Stimulated activated memory B cell treated with anti-CD40 and anti-IgM and Interleukin-4, amounts not matched to agents 10 μg/mL and 1 μg/mL and 100 μg/mL, for 72 hours (primary cell): Measurements from ENCODE around the gene MYLK3.
A peak's percentile ranks its signal among the peaks of the same experiment; 100 is the strongest.

Source experiments
- ATAC-seq: fragments of 150-1000 bp; cut with Tn5 transposase; 2 replicates; pipeline ENCODE4 v1.10.0; 2021
- H3K27ac Mint-ChIP-seq: one replicate; pipeline ENCODE4 v1.8.0; 2022; ENCODE audit warnings: mild to moderate bottlenecking, mixed read lengths
- H3K27me3 Mint-ChIP-seq: one replicate; pipeline ENCODE4 v1.8.0; 2022; ENCODE audit warnings: mixed read lengths
- H3K36me3 Mint-ChIP-seq: one replicate; pipeline ENCODE4 v1.8.0; 2022; ENCODE audit warnings: mixed read lengths
- H3K4me1 Mint-ChIP-seq: one replicate; pipeline ENCODE4 v1.8.0; 2022; ENCODE audit warnings: mixed read lengths
- H3K4me3 Mint-ChIP-seq: one replicate; pipeline ENCODE4 v1.8.0; 2022; ENCODE audit warnings: mild to moderate bottlenecking, moderate library complexity, mixed read lengths
- H3K9me3 Mint-ChIP-seq: one replicate; pipeline ENCODE4 v1.8.0; 2022; ENCODE audit warnings: mixed read lengths

Gene MYLK3

DNA sequence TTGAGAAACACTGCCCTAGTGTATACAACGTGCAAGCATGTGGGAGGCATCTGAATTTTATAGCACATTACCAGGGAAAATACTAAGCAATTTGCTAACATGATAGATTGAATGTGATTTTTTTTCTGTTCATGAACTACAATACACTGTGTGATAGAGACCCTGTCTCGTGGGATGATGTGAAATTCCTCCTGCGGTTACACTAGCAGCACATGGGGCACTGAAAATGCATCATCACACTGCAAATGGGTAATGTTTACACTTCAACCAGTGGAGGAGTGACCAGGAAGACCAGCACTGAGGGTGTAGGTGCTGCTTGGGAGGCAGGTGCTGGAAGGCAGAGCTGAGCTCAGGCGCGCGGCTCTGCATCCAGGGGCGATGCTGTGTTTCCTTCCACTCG is 29.9 kb downstream of the MYLK3 start:
- no peaks in the 10 kb centered on the region for H3K36me3 Mint-ChIP-seq
- no peak overlapping the region for H3K4me3 Mint-ChIP-seq
- peaks cover 7% of the 10 kb centered on the region for H3K4me1 Mint-ChIP-seq
- H3K27ac Mint-ChIP-seq: no peak overlapping the region
- H3K9me3 Mint-ChIP-seq: peaks cover 3% of the 10 kb centered on the region
- no peaks in the 10 kb centered on the region for H3K27me3 Mint-ChIP-seq
- ATAC-seq: no peak

DNA sequence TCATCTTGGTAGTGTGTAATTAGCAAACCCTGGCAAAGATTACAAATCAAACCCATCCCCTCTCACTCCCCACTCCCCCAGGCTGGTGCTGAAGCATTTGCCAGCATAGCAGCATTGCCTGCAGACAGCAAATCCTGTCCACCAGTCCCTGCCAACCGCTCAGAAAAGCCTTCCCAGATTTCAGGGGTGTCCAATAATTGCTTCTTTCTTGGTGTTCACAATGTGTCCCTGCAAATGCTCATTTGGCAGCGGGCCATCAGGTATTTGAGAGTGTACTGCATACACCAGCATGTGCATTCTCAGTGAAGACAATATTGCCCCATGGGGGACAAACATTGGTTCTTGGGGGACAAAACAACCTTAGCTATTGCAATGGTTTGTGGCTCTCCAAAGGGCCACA is 30.5 kb downstream of the MYLK3 start:
- Mint-ChIP-seq H3K27me3 (no peaks in the 10 kb centered on the region), H3K27ac (no peak overlapping the region), H3K9me3 (no peaks in the 10 kb centered on the region), H3K36me3 (no peaks in the 10 kb centered on the region), H3K4me3 (no peak overlapping the region), H3K4me1 (peaks cover 12% of the 10 kb centered on the region)
- ATAC-seq: no peak

DNA sequence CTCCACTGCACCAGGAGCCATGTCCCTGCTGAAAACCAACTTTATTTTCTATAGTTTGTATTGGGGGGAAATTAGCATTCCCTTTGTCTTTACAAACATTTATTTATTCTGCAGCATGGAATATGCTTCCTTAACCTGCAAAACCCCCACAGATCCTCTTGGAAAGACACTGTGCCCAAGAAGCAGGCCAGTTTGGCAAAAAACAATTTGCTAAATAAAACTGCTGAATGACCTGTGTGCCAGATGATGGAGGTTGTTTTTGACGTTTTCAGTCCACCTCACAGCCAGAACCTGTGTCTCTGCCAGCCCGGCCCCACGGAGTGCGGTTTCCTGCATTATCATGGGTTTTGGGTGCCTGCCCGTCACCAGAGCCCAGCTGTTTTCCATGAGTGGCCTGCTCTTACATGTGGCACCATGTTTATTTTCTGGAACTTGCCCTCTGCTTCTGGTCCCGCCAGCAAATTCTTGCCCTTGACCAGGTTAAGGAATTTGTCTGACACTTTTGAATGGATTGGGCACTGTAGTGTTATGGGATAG is 32.3 kb downstream of the MYLK3 start:
- Mint-ChIP-seq H3K36me3 (no peaks in the 10 kb centered on the region), H3K9me3 (no peaks in the 10 kb centered on the region), H3K4me1 (peaks cover 26% of the 10 kb centered on the region), H3K27me3 (no peaks in the 10 kb centered on the region), H3K27ac (no peak overlapping the region), H3K4me3 (no peak overlapping the region)
- ATAC-seq: no peak

DNA sequence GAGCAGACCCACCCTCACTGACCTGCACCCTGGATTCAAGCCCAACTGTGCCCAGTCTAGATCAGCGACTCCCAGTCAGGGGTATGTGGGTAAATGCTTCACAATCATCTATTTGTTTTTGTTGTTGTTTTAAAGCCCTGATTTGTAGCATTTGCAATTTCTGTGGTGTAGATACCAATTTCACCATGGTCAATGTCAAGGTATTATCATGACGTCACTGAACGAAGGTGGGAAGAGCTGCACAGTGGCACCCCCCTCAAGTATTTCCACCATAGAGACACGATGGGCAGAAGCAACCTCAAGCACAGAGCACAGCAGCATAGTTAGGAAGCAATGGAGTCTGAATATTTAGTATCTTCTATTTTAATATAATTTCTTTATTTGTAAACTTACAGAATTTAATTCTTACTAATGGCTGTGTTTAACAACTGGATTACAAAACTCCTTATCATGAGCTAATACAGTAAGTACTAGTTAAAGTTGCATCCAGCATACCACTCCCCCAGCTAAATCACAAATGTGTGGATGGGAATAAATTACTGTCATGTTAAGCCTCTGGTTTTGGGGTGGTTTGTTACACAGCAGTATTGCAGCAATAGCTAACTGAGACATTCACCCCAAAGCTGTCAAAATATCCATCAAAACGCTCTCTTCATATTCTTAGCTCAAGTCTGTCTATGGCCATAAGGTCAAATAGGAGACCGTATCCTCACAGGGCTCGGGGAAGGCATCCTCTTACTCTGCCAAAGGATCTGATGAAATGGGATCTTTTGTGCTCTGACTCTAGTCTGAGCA is 33.1 kb downstream of the MYLK3 start:
- Mint-ChIP-seq H3K36me3 (no peaks in the 10 kb centered on the region), H3K27me3 (no peaks in the 10 kb centered on the region), H3K4me3 (no peak overlapping the region), H3K27ac (no peak overlapping the region), H3K9me3 (no peaks in the 10 kb centered on the region), H3K4me1 (peaks cover 26% of the 10 kb centered on the region)
- ATAC-seq: no peak

DNA sequence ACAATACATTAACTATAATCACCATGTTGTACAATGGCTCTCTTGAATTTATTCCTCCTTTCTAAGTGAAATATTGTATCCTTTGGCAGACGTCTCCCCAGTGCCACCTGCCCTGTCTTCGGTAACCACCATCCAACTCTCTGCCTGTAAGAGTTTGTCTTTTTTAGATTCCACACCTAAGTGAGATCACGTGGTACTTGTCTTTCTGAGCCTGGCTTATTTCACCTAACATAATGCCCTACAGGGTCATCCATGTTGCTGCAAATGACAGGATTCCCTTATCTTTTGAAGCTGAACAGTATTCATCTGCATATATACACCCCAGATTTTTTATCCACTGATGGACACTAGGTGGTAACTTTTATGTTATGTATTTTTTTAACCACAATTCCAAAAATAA is 34.5 kb downstream of the MYLK3 start:
- Mint-ChIP-seq H3K27ac (no peak overlapping the region), H3K4me1 (peaks cover 26% of the 10 kb centered on the region), H3K27me3 (no peaks in the 10 kb centered on the region), H3K4me3 (no peak overlapping the region), H3K9me3 (no peaks in the 10 kb centered on the region), H3K36me3 (no peaks in the 10 kb centered on the region)
- ATAC-seq: no peak

DNA sequence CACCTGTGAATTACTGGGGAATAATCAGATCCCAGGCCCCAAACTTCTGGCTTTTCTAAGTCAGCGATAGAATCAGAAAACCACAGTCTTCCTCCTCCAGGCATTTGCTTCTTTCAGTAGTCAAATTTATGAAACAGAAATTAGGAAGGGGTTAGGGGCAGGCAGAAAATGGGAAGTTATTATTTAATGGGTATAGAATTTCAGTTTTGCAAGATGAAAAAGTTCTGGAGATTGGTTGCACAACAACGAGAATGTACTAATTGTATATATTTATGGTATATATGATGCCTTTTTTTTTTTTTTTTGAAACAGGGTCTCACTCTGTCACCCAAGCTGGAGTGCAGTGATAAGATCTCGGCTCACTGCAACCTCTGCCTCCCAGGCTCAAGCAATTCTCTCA is 35.2 kb downstream of the MYLK3 start:
- Mint-ChIP-seq H3K27ac (peak overlapping the region; percentile 14), H3K9me3 (no peaks in the 10 kb centered on the region), H3K4me3 (no peak overlapping the region), H3K4me1 (peaks cover 26% of the 10 kb centered on the region), H3K27me3 (no peaks in the 10 kb centered on the region), H3K36me3 (no peaks in the 10 kb centered on the region)
- no peak for ATAC-seq

DNA sequence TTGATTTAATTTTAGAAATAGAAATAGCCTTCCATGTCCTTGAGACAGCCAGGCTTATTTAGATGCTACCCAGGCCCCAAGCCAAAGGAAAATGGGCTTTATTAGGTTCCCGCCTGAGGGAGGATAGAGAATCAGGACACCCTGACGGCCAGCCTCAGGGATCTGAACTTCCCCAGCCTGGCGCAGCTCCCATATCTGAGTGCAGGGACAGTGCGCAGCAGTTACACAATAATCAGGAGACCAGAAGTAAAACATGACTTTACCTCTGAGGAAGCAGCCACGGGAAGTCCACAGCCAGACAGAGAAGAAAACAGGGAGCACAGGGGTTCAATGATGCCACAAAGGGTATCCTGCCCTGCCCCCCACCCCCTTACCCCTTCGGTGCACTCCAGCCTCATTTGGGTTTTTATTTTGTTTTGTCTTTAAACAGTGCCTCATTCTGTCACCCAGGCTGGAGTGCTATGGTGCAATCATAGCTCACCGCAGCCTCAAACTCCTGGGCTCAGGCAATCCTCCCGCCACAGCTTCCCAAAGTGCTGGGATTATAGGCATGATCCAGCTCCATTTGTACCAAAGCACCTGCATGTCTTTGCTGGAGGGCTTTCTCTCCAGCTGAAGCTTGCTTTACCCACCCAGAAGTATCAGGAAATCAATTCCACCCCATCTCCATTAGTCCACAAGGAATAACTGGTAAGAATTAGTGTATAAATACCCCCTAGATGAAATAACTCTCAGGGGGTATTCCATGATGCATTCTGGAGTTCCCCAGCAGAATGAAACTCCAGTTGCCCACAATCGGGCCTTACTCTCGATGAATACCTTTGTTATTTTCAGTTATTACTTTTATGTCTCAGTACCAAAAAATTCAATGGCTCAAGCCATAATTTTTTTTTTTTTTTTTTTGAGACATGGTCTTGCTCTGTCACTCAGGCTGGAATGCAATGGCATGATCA is 36.8 kb downstream of the MYLK3 start:
- no peak for ATAC-seq
- Mint-ChIP-seq H3K4me1 (peaks cover 26% of the 10 kb centered on the region), H3K9me3 (no peaks in the 10 kb centered on the region), H3K36me3 (no peaks in the 10 kb centered on the region), H3K4me3 (no peak overlapping the region), H3K27me3 (no peaks in the 10 kb centered on the region), H3K27ac (no peak overlapping the region)

DNA sequence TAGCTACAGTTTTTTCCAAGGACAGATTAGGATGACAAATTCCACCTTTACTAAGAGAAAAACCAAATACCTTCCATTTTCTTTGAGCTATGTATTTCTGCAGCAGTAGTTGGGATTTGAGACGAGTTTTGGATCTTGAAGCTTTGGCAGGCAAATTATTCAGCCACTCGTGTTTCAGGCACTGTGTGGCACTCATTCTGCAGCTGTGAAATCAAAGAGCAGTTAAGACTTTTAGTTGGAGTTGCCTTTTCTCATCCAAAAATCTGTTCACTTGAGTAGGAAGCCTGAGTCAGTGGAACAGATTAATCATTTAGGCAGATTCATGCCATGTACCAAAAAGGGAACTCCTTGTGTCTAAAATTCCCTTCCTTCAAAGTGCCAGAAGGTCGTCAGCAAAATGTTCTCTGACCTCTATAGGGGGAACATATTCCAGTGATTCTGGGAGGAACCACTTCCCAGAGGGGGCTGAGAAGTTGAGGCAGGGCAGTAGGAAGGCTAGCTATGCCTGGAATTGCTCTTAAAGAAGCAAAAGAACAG is 38.6 kb downstream of the MYLK3 start:
- Mint-ChIP-seq H3K27ac (no peak overlapping the region), H3K27me3 (no peaks in the 10 kb centered on the region), H3K4me1 (peaks cover 26% of the 10 kb centered on the region), H3K4me3 (no peak overlapping the region), H3K36me3 (no peaks in the 10 kb centered on the region), H3K9me3 (no peaks in the 10 kb centered on the region)
- no peak for ATAC-seq

DNA sequence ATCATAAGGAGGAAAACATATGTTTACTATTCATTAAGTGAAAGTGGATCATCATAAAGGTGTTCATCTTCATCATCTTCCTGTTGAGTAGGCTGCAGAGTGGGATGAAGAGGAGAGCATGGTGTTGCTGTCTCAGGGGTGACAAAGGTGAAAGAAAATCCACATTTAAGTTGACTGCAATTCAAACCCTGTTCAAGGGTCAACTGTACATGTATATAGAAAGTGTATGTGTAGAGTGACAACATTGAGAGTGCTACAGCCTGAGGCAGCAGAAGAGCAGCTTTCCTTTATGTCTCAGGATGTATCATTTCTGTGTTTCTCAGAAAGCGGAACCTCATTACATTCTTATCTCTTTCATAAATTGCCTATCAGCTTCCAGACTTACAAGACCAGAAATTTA is 41.5 kb downstream of the MYLK3 start:
- Mint-ChIP-seq H3K4me3 (no peak overlapping the region), H3K9me3 (no peaks in the 10 kb centered on the region), H3K27ac (no peak overlapping the region), H3K27me3 (no peaks in the 10 kb centered on the region), H3K4me1 (peaks cover 5% of the 10 kb centered on the region), H3K36me3 (peaks cover 6% of the 10 kb centered on the region)
- no peak for ATAC-seq

DNA sequence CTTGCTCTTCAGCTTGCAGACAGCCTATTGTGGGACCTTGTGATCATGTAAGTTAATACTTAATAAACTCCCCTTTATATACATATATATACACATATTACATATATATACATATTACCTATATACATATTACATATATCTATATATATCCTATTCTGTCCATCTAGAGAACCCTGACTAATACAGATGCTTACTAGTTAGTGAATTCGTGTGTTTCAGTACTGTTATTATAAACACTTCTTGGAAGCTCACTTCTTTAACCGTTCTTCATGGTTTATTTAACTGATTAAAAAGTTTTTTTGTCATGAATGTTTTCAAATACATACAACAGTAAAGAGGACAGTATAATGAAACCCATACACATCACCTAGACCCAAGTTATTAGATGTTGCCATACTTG is 46.1 kb downstream of the MYLK3 start:
- Mint-ChIP-seq H3K4me1 (no peaks in the 10 kb centered on the region), H3K9me3 (no peaks in the 10 kb centered on the region), H3K27me3 (no peaks in the 10 kb centered on the region), H3K4me3 (no peak overlapping the region), H3K36me3 (peaks cover 17% of the 10 kb centered on the region), H3K27ac (no peak overlapping the region)
- no peak for ATAC-seq

DNA sequence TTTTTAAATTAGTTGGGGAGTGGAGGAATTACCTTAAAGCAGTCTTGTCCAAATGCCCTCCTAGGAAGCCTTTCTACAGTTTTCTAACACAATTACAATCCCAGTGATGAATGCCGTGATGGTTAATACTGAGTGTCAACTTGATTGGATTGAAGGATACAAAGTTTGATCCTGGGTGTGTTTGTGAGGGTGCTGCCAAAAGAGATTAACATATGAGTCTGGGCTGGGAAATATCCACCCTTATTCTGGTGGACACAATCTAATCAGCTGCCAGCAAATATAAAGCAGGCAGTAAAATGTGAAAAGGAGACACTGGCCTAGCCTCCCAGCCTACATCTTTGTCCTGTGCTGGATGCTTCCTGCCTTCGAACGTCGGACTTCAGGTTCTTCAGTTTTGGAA is 46.5 kb downstream of the MYLK3 start:
- Mint-ChIP-seq H3K9me3 (no peaks in the 10 kb centered on the region), H3K36me3 (peaks cover 21% of the 10 kb centered on the region), H3K4me3 (no peak overlapping the region), H3K4me1 (no peaks in the 10 kb centered on the region), H3K27me3 (no peaks in the 10 kb centered on the region), H3K27ac (no peak overlapping the region)
- no peak for ATAC-seq

DNA sequence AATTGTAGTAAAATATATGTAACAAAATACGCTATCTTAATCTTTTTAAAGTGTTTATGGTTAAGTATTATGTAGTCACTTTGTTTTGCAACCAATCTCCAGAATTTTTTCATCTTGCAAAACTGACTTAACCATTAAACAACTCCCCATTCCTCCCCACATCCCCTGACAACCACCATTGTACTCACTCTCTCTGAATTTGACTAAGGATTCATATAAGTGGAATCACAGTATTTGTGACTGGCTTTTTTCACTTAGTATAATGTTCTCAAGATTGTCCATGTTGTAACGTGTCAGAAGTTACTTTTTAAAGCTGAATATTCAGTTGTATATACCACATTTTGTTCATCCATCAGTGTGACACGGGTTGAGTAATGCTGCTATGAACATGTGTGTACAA is 48.1 kb downstream of the MYLK3 start:
- Mint-ChIP-seq H3K27ac (no peak overlapping the region), H3K27me3 (no peaks in the 10 kb centered on the region)
- no peak for ATAC-seq

DNA sequence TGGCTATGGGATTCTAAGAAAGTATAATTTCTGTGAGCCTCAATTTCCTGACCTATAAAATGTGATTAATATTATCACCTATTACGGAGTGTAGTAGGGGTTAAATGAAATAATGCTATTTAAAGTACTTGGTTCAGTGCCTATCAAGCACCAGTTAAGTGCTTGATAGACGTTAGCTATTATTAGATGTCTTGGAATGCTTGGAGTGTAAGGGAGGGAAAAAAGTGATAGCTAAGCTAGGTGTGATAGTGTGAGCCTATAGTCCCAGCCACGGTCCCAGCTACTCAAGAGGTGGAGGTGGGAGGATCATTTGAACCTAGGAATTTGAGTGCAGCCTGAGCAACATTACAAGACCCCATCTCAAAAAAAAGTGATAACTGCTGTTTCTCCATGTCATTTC is 51.2 kb downstream of the MYLK3 start:
- no peak for ATAC-seq
- H3K36me3 Mint-ChIP-seq: peaks cover 35% of the 10 kb centered on the region
- H3K9me3 Mint-ChIP-seq: no peaks in the 10 kb centered on the region
- H3K4me1 Mint-ChIP-seq: peaks cover 6% of the 10 kb centered on the region
- H3K4me3 Mint-ChIP-seq: no peak overlapping the region
- H3K27me3 Mint-ChIP-seq: no peaks in the 10 kb centered on the region
- H3K27ac Mint-ChIP-seq: no peak overlapping the region

More for the DNA sequence above, 48.1 kb downstream of the MYLK3 start:
- Mint-ChIP-seq H3K9me3 (no peaks in the 10 kb centered on the region), H3K36me3 (peaks cover 36% of the 10 kb centered on the region), H3K4me3 (no peak overlapping the region), H3K4me1 (no peaks in the 10 kb centered on the region)

DNA sequence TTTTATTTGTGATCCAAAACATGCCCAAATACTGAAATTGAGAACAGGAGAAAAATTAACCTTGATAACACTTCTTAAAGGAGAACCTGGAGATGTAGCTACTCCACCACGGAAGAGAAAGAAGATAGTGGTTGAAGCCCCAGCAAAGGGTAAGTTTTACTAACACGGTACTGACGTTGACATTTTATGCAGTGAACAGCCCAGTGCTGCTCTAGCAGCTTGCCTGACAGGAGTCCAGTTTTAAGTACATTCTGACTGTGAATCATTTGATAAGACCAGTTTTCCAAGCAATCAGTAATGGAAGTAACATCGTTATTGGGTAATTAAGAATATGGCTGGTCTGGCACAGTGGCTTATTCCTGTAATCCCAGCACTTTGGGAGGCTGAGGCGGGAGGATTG is 52.2 kb downstream of the MYLK3 start:
- Mint-ChIP-seq H3K27ac (no peak overlapping the region), H3K9me3 (no peaks in the 10 kb centered on the region), H3K36me3 (peaks cover 35% of the 10 kb centered on the region), H3K27me3 (no peaks in the 10 kb centered on the region), H3K4me1 (peaks cover 16% of the 10 kb centered on the region), H3K4me3 (no peak overlapping the region)
- no peak for ATAC-seq

DNA sequence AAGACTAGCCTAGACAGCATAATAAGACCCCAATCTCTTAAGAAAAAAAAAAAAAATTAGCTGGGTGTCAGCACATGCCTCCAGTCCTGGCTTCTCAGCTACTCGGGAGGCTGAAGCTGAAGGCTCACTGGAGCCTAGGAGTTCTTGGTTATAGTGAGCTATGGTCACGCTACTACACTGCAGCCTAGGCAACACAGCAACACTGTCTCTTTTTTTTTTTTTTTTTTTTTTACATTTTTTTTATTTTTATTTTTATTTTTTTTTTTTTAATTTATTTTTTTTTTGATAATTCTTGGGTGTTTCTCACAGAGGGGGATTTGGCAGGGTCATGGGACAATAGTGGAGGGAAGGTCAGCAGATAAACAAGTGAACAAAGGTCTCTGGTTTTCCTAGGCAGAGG is 54.5 kb downstream of the MYLK3 start:
- H3K4me1 Mint-ChIP-seq: peaks cover 19% of the 10 kb centered on the region
- no peak overlapping the region for H3K4me3 Mint-ChIP-seq
- H3K27ac Mint-ChIP-seq: no peak overlapping the region
- peaks cover 31% of the 10 kb centered on the region for H3K36me3 Mint-ChIP-seq
- ATAC-seq: no peak
- no peaks in the 10 kb centered on the region for H3K27me3 Mint-ChIP-seq
- H3K9me3 Mint-ChIP-seq: no peaks in the 10 kb centered on the region
